Activated CD8-positive, alpha-beta memory T cell treated with anti-CD3 and anti-CD28 coated beads, Interleukin-2, amount 10 ng/mL, durations not matched to agents 7 days and 5 days (primary cell): ENCODE data around the gene CCSER2. TPM values are rescaled to one million over a fixed set of nuclear protein-coding genes. Genes with fewer than 3 reads are reported as not detected.

ENCODE experiments used
- ATAC-seq: fragments of 150-1000 bp; cut with Tn5 transposase; one replicate; pipeline ENCODE4 v1.10.0; 2021; ENCODE audit warnings: moderate library complexity
- CTCF ChIA-PET: fragments of 350-600 bp; sonication (Branson Sonifier 250); formaldehyde crosslinking; loops from one replicate; lab custom pipeline; 2021; ENCODE audit warnings: antibody characterized with exemption; lab: Charles Lee
- DNase-seq: peaks from one replicate; pipeline ENCODE4 v3.0.0-alpha.2; 2020
- H3K27ac Mint-ChIP-seq: one replicate; pipeline ENCODE4 v1.8.0; 2021; ENCODE audit warnings: mild to moderate bottlenecking, mixed read lengths
- H3K27me3 Mint-ChIP-seq: one replicate; pipeline ENCODE4 v1.8.0; 2021; ENCODE audit warnings: mixed read lengths
- H3K36me3 Mint-ChIP-seq: one replicate; pipeline ENCODE4 v1.8.0; 2021; ENCODE audit warnings: mild to moderate bottlenecking, mixed read lengths
- H3K4me1 Mint-ChIP-seq: one replicate; pipeline ENCODE4 v1.8.0; 2021; ENCODE audit warnings: mixed read lengths
- H3K4me3 Mint-ChIP-seq: one replicate; pipeline ENCODE4 v1.8.0; 2021; ENCODE audit warnings: mild to moderate bottlenecking, moderate library complexity, mixed read lengths
- H3K9me3 Mint-ChIP-seq: one replicate; pipeline ENCODE4 v1.8.0; 2022; ENCODE audit warnings: low read depth, mixed read lengths
- total RNA-seq, 2 experiments: library from RNA; stranded (reverse); gene quantifications; one replicate each; pipeline ENCODE4 v1.2.3, GENCODE V29; 2021

Gene CCSER2
- total RNA-seq, 2 experiments from 2014 or later: 52.7 to 80.3 TPM

GRCh38 chr10:84296091-84296981 lies 32.1 kb upstream of the CCSER2 start:
- H3K4me1 Mint-ChIP-seq: peaks cover 30% of the 10 kb centered on the region
- no peak overlapping the region for H3K27ac Mint-ChIP-seq
- peaks cover 22% of the 10 kb centered on the region for H3K27me3 Mint-ChIP-seq
- no peak overlapping the region for H3K4me3 Mint-ChIP-seq
- no peaks in the 10 kb centered on the region for H3K9me3 Mint-ChIP-seq
- ATAC-seq: no peak
- DNase-seq: no peak
- H3K36me3 Mint-ChIP-seq: no peaks in the 10 kb centered on the region
- CTCF ChIA-PET: no interaction called here

GRCh38 chr10:84298057-84298456 lies 30.3 kb upstream of the CCSER2 start:
- no peak for ATAC-seq
- Mint-ChIP-seq H3K36me3 (no peaks in the 10 kb centered on the region), H3K9me3 (no peaks in the 10 kb centered on the region), H3K27me3 (peaks cover 34% of the 10 kb centered on the region), H3K4me1 (peaks cover 30% of the 10 kb centered on the region), H3K27ac (no peak overlapping the region), H3K4me3 (no peak overlapping the region)
- DNase-seq: no peak
- CTCF ChIA-PET: no interaction called here

- peaks cover 50% of the 10 kb centered on the region for H3K27me3 Mint-ChIP-seq
- H3K4me1 Mint-ChIP-seq: peaks cover 16% of the 10 kb centered on the region
- ATAC-seq (no peak), DNase-seq (no peak)
- peaks cover 4% of the 10 kb centered on the region for H3K9me3 Mint-ChIP-seq
- H3K4me3 Mint-ChIP-seq: no peak overlapping the region
- H3K36me3 Mint-ChIP-seq: peaks cover 10% of the 10 kb centered on the region
- CTCF ChIA-PET: interaction anchor here (1.0 to 2.0 kb wide), 4 partner anchors 8 to 238 kb away, joined by 4 to 5 read pairs (median 4); no protein-coding TSS in a partner anchor
- no peak overlapping the region for H3K27ac Mint-ChIP-seq
Measured at GRCh38 chr10:84302223-84302622, 26.2 kb upstream of the CCSER2 start.

DNA sequence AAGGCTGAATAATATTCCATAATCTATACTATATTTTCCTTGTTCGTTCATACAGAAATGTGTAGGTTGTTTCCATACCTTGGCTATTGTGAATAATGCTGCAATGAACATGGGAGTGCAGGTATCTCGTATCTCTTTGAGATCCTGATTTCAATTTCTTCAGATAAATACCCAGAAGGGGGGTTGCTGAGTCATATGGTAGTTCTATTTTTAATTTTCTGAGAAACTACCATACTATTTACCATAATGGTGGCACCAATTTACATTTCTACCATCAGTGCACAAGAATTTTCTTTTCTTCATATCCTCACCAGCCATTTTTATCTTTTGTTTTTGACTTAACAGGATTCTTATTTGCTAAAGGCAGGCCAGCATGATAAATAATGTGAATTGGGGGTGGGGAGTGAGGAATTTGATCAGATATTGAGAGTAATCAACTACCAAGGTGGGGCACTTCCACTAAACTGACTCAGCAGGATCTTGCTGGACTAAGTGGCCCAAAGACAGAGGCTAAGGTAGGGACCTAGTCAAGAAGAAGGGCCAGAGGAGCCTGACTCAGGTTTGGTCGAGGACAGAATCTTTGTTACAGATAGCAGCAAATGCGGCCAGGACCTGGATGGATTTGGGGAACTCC lies 21.5 kb upstream of the CCSER2 start:
- peaks cover 42% of the 10 kb centered on the region for H3K4me1 Mint-ChIP-seq
- peaks cover 10% of the 10 kb centered on the region for H3K36me3 Mint-ChIP-seq
- H3K4me3 Mint-ChIP-seq: peak overlapping the region; percentile 12
- H3K27me3 Mint-ChIP-seq: peaks cover 33% of the 10 kb centered on the region
- peak overlapping the region; percentile 71 for H3K27ac Mint-ChIP-seq
- H3K9me3 Mint-ChIP-seq: peaks cover 4% of the 10 kb centered on the region
- ATAC-seq (no peak), DNase-seq (no peak)
- CTCF ChIA-PET: interaction anchor here (1.3 to 3.6 kb wide), 2 partner anchors 22 to 39 kb away, joined by 8 to 12 read pairs; partner anchors contain the start of gene CCSER2

- Mint-ChIP-seq H3K27me3 (peaks cover 26% of the 10 kb centered on the region), H3K4me1 (peaks cover 40% of the 10 kb centered on the region), H3K27ac (peak overlapping the region; percentile 57), H3K9me3 (peaks cover 4% of the 10 kb centered on the region), H3K4me3 (no peak overlapping the region), H3K36me3 (peaks cover 10% of the 10 kb centered on the region)
- CTCF ChIA-PET: interaction anchor here (1.3 to 3.6 kb wide), 2 partner anchors 21 to 40 kb away, joined by 8 to 12 read pairs; partner anchors contain the start of gene CCSER2
- DNase-seq: no peak
- no peak for ATAC-seq
Measured at GRCh38 chr10:84308021-84308420, 20.4 kb upstream of the CCSER2 start.

DNA sequence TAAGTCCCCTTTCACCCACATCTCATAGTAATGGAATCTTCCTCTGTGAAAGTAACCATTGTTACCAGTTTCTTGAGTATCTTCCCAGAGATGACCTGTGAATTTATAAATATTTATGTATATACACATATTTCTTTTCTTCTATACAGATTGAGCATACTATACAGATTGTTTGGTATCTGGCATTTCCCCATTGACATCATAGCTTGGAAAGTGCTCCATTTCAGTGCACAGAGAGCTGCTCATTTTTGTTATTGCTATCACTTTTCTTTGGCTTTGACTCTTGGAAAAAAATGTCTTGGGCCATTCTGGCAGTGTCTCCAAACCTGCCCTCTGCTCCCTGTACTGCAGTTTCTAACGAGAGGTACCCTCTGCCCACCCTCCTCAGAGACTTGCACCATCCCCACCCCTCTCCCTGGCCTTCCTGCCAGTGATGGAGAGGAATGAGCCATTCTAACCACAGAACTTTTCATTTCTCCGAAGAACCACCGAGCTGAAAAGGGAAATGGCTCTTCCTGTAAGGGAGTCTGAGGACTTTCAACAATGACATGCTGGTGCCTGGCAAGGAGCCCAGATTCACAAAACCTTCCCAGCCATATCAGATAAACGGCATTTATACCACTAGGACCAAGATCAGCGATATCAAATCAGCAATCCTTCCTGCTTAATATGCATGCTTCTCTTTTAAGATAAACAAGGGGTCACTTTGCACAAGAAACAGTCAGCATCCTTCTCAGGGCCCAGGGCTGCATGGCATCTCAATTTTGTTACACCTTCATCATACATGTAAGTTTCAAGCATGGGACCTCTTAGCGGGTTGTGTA lies 19.7 kb upstream of the CCSER2 start:
- Mint-ChIP-seq H3K36me3 (peaks cover 10% of the 10 kb centered on the region), H3K4me1 (peaks cover 40% of the 10 kb centered on the region), H3K27ac (peak overlapping the region; percentile 78), H3K27me3 (peaks cover 26% of the 10 kb centered on the region), H3K4me3 (peak overlapping the region; percentile 43), H3K9me3 (peaks cover 4% of the 10 kb centered on the region)
- peak; percentile 65 for ATAC-seq
- DNase-seq: peak; percentile 64
- CTCF ChIA-PET: interaction anchor here (1.3 to 3.6 kb wide), 2 partner anchors 20 to 41 kb away, joined by 8 to 12 read pairs; partner anchors contain the start of gene CCSER2

- peaks cover 9% of the 10 kb centered on the region for H3K36me3 Mint-ChIP-seq
- CTCF ChIA-PET: interaction anchor here (1.0 to 3.6 kb wide), 7 partner anchors 9 to 46 kb away, joined by 3 to 12 read pairs (median 4); partner anchors contain the start of gene CCSER2
- peaks cover 42% of the 10 kb centered on the region for H3K4me1 Mint-ChIP-seq
Measured at GRCh38 chr10:84310470-84310869, 17.9 kb upstream of the CCSER2 start.

GRCh38 chr10:84311576-84311975 lies 16.8 kb upstream of the CCSER2 start:
- H3K4me3 Mint-ChIP-seq: no peak overlapping the region
- H3K4me1 Mint-ChIP-seq: peaks cover 36% of the 10 kb centered on the region
- peaks cover 20% of the 10 kb centered on the region for H3K27me3 Mint-ChIP-seq

More at GRCh38 chr10:84310470-84310869, 17.9 kb upstream of the CCSER2 start:
- DNase-seq (no peak), ATAC-seq (no peak)
- H3K27ac Mint-ChIP-seq: no peak overlapping the region
- H3K4me3 Mint-ChIP-seq: no peak overlapping the region
- peaks cover 19% of the 10 kb centered on the region for H3K27me3 Mint-ChIP-seq
- peaks cover 4% of the 10 kb centered on the region for H3K9me3 Mint-ChIP-seq

GRCh38 chr10:84312816-84313215 lies 15.6 kb upstream of the CCSER2 start:
- Mint-ChIP-seq H3K36me3 (no peaks in the 10 kb centered on the region), H3K27ac (no peak overlapping the region), H3K4me1 (peaks cover 31% of the 10 kb centered on the region), H3K4me3 (no peak overlapping the region), H3K9me3 (no peaks in the 10 kb centered on the region), H3K27me3 (peaks cover 29% of the 10 kb centered on the region)
- CTCF ChIA-PET: no interaction called here
- ATAC-seq: no peak
- no peak for DNase-seq

More at GRCh38 chr10:84311576-84311975, 16.8 kb upstream of the CCSER2 start:
- DNase-seq (no peak), ATAC-seq (no peak)
- CTCF ChIA-PET: interaction anchor here (1.3 to 1.9 kb wide), 2 partner anchors 11 to 44 kb away, joined by 3 to 4 read pairs; no protein-coding TSS in a partner anchor
- H3K27ac Mint-ChIP-seq: no peak overlapping the region
- peaks cover 2% of the 10 kb centered on the region for H3K36me3 Mint-ChIP-seq
- no peaks in the 10 kb centered on the region for H3K9me3 Mint-ChIP-seq

DNA sequence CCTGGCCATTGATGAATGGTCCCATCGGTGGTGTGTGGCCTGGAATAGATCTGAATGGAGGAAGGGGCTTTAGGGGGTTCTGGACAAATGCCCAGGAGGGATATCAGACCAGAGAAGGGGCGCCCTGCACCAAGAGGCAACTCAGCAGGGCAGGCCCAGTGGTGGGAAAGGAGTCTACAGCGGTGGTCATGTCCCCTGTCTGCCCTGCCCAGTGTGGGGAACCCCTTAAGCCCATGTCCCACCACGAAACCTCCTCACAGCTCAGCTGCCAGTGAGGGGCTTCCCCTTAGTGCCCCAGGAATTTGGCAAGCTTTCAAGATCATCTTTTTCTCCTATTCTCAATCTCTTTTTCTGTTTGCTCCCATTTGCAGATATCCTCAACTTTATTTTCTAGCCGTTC lies 14.1 kb upstream of the CCSER2 start:
- ATAC-seq: no peak
- no peak overlapping the region for H3K4me3 Mint-ChIP-seq
- no peaks in the 10 kb centered on the region for H3K36me3 Mint-ChIP-seq
- DNase-seq: no peak
- peaks cover 32% of the 10 kb centered on the region for H3K27me3 Mint-ChIP-seq
- CTCF ChIA-PET: interaction anchor here (2.2 kb wide), 1 partner anchor 48 kb away, joined by 4 read pairs; no protein-coding TSS in a partner anchor
- peaks cover 17% of the 10 kb centered on the region for H3K4me1 Mint-ChIP-seq
- no peaks in the 10 kb centered on the region for H3K9me3 Mint-ChIP-seq
- no peak overlapping the region for H3K27ac Mint-ChIP-seq

- no peaks in the 10 kb centered on the region for H3K36me3 Mint-ChIP-seq
- no peaks in the 10 kb centered on the region for H3K9me3 Mint-ChIP-seq
- no peak overlapping the region for H3K4me3 Mint-ChIP-seq
- no peak for DNase-seq
- ATAC-seq: no peak
- H3K27ac Mint-ChIP-seq: no peak overlapping the region
- CTCF ChIA-PET: interaction anchor here (0.8 kb wide), 1 partner anchor 11 kb away, joined by 3 read pairs; the partner anchor contains the start of gene CCSER2
- H3K27me3 Mint-ChIP-seq: peaks cover 32% of the 10 kb centered on the region
- peaks cover 10% of the 10 kb centered on the region for H3K4me1 Mint-ChIP-seq
Measured at GRCh38 chr10:84317174-84317573, 11.2 kb upstream of the CCSER2 start.

DNA sequence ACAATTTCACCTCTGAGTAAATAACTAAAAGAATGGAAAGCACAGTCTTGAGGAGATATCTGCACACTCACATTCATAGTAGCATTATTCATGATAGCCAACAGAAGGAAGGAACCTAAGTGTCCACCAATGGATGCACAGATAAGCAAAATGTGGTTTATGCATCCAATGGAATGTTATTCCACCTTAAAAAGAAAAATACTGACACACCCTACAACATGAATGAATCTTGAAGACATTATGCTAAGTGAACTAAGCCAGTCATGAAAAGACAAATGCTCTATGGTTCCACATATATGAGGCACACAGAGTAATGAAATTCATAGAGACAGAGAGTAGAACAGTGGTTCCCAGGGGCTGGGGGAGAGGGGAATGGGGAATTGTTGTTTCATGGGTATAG lies 6.5 kb upstream of the CCSER2 start:
- Mint-ChIP-seq H3K27me3 (peaks cover 38% of the 10 kb centered on the region), H3K36me3 (no peaks in the 10 kb centered on the region), H3K27ac (no peak overlapping the region), H3K4me3 (no peak overlapping the region), H3K4me1 (peaks cover 7% of the 10 kb centered on the region), H3K9me3 (no peaks in the 10 kb centered on the region)
- CTCF ChIA-PET: interaction anchor here (1.2 kb wide), 2 partner anchors 8 to 10 kb away, joined by 3 to 4 read pairs; no protein-coding TSS in a partner anchor
- ATAC-seq (no peak), DNase-seq (no peak)
